Activated CD4-positive, alpha-beta T cell treated with anti-CD3 and anti-CD28 coated beads, Interleukin-10, Interleukin-2, amounts not matched to agents 100 ng/mL and 50 ng/mL, durations not matched to agents 16 hours and 8 hours (primary cell): ENCODE data around the gene TMEM255B.

Experiments
- DNase-seq: peaks from one replicate; pipeline ENCODE4 v3.0.0-alpha.2; 2020

TMEM255B gene

GRCh38 chr13:113806526-113806925 lies 47.5 kb downstream of the TMEM255B start:
- DNase-seq: no peak

- no peak for DNase-seq
Measured at GRCh38 chr13:113808058-113808834, 49.2 kb downstream of the TMEM255B start.

- no peak for DNase-seq
Measured at GRCh38 chr13:113809934-113810333, 50.9 kb downstream of the TMEM255B start.

- no peak for DNase-seq
Measured at GRCh38 chr13:113810640-113811039, 51.6 kb downstream of the TMEM255B start.

- no peak for DNase-seq
Measured at GRCh38 chr13:113811081-113811928, 52.3 kb downstream of the TMEM255B start.

- no peak for DNase-seq
Measured at GRCh38 chr13:113812178-113813040, 53.4 kb downstream of the TMEM255B start.

GRCh38 chr13:113813070-113813748 lies 54.2 kb downstream of the TMEM255B start:
- DNase-seq: no peak

GRCh38 chr13:113813749-113814434 lies 54.9 kb downstream of the TMEM255B start:
- no peak for DNase-seq

GRCh38 chr13:113814435-113814821 lies 55.4 kb downstream of the TMEM255B start:
- no peak for DNase-seq

GRCh38 chr13:113815151-113816058 lies 56.4 kb downstream of the TMEM255B start:
- peak; percentile 68 for DNase-seq

- no peak for DNase-seq
Measured at GRCh38 chr13:113816254-113816929, 57.4 kb downstream of the TMEM255B start.

GRCh38 chr13:113816946-113817859 lies 58.2 kb downstream of the TMEM255B start:
- DNase-seq: peak; percentile 85

GRCh38 chr13:113817860-113818691 lies 59.0 kb downstream of the TMEM255B start:
- DNase-seq: no peak

GRCh38 chr13:113818700-113819295 lies 59.8 kb downstream of the TMEM255B start:
- no peak for DNase-seq

GRCh38 chr13:113819341-113819730 lies 60.3 kb downstream of the TMEM255B start:
- DNase-seq: no peak

GRCh38 chr13:113819731-113820715 lies 61.0 kb downstream of the TMEM255B start:
- no peak for DNase-seq
